ENCODE results near the gene NPM1.
"Not testable (repeated sequence)": the region's sequence is repeated elsewhere in the genome, so short reads cannot be mapped to it uniquely, and the experiment has no call there.

The NPM1 gene

GRCh38 chr5:171401167-171401947 lies 13.7 kb downstream of the NPM1 start:
- POLR2A ChIA-PET = interaction anchor here (1.9 kb wide), 1 partner anchor 14 kb away, joined by 9 read pairs; the partner anchor contains the start of gene NPM1
- CTCF ChIA-PET = no interaction called here
- TF ChIP-seq L3MBTL2 (conservative IDR thresholded peaks at IDR 0.05) = no peak
- no peak for TF ChIP-seq PKNOX1 (IDR thresholded peaks at IDR 0.05)
- no peak for TF ChIP-seq SP1 (IDR thresholded peaks at IDR 0.05)
- no peak for TF ChIP-seq BHLHE40 (IDR thresholded peaks at IDR 0.05; ENCODE audit: borderline replicate concordance)
- TF ChIP-seq LEF1 (IDR thresholded peaks at IDR 0.05; ENCODE audit: borderline replicate concordance) = no peak
- DNase-seq (ENCODE audit: extremely low spot score) = no peak

GRCh38 chr5:171402751-171403150 lies 15.1 kb downstream of the NPM1 start:
- DNase-seq (ENCODE audit: extremely low spot score); POLR2A ChIA-PET; CTCF ChIA-PET: not testable (repeated sequence)

- ChIA-PET POLR2A (interaction anchor here (1.1 kb wide), 1 partner anchor 17 kb away, joined by 4 read pairs; no protein-coding TSS in a partner anchor), CTCF (interaction anchor here (0.6 to 1.2 kb wide), 2 partner anchors 13 to 130 kb away, joined by 3 to 7 read pairs; no protein-coding TSS in a partner anchor)
- no peak for TF ChIP-seq NFRKB (IDR thresholded peaks at IDR 0.05)
- TF ChIP-seq ARNT (IDR thresholded peaks at IDR 0.05) = no peak
- TF ChIP-seq SP1 (IDR thresholded peaks at IDR 0.05) = no peak
- TF ChIP-seq FOXM1 (IDR thresholded peaks at IDR 0.05; ENCODE audit: borderline replicate concordance) = no peak
- no peak for TF ChIP-seq TARDBP (IDR thresholded peaks at IDR 0.05)
- no peak for TF ChIP-seq CTBP1 (IDR thresholded peaks at IDR 0.05; ENCODE audit: borderline replicate concordance)
- peak; percentile 23 for DNase-seq (ENCODE audit: extremely low spot score)
These were observed 18.0 kb downstream of the NPM1 start for GRCh38 chr5:171405615-171406014.

- no peak for DNase-seq (ENCODE audit: extremely low spot score)
- no peak for TF ChIP-seq FOXK2 (IDR thresholded peaks at IDR 0.05)
- no peak for TF ChIP-seq BHLHE40 (IDR thresholded peaks at IDR 0.05; ENCODE audit: borderline replicate concordance)
- no peak for TF ChIP-seq NFRKB (IDR thresholded peaks at IDR 0.05)
- no peak for TF ChIP-seq CTBP1 (IDR thresholded peaks at IDR 0.05; ENCODE audit: borderline replicate concordance)
- TF ChIP-seq ELF4 (IDR thresholded peaks at IDR 0.05) = no peak
- ChIA-PET CTCF (no interaction called here), POLR2A (no interaction called here)
These were observed 19.6 kb downstream of the NPM1 start for GRCh38 chr5:171407234-171407633.

- ChIA-PET POLR2A (interaction anchor here (1.0 kb wide), 1 partner anchor 43 kb away, joined by 4 read pairs; no protein-coding TSS in a partner anchor), CTCF (interaction anchor here (1.2 kb wide), 1 partner anchor 10 kb away, joined by 3 read pairs; the partner anchor contains the start of gene FGF18)
- DNase-seq (ENCODE audit: extremely low spot score) = no peak
- no peak for TF ChIP-seq TARDBP (IDR thresholded peaks at IDR 0.05)
- TF ChIP-seq FOXM1 (IDR thresholded peaks at IDR 0.05; ENCODE audit: borderline replicate concordance) = no peak
- TF ChIP-seq PKNOX1 (IDR thresholded peaks at IDR 0.05) = no peak
- no peak for TF ChIP-seq ARNT (IDR thresholded peaks at IDR 0.05)
- TF ChIP-seq FOXA1 (IDR thresholded peaks at IDR 0.05) = no peak
- TF ChIP-seq SP1 (IDR thresholded peaks at IDR 0.05) = no peak
- no peak for TF ChIP-seq SUZ12 (IDR thresholded peaks at IDR 0.05)
- TF ChIP-seq LEF1 (IDR thresholded peaks at IDR 0.05; ENCODE audit: borderline replicate concordance) = no peak
- TF ChIP-seq FOXK2 (IDR thresholded peaks at IDR 0.05) = no peak
These were observed 21.8 kb downstream of the NPM1 start for GRCh38 chr5:171409164-171410136.

- ChIA-PET POLR2A (no interaction called here), CTCF (interaction anchor here (1.2 kb wide), 1 partner anchor 9 kb away, joined by 3 read pairs; the partner anchor contains the start of gene FGF18)
- DNase-seq (ENCODE audit: extremely low spot score) = no peak
These were observed 22.5 kb downstream of the NPM1 start for GRCh38 chr5:171410181-171410580.

GRCh38 chr5:171412186-171412585 lies 24.5 kb downstream of the NPM1 start:
- ChIA-PET POLR2A (no interaction called here), CTCF (interaction anchor here (1.3 kb wide), 1 partner anchor 47 kb away, joined by 4 read pairs; no protein-coding TSS in a partner anchor)
- DNase-seq (ENCODE audit: extremely low spot score) = no peak
- TF ChIP-seq HDGF (IDR thresholded peaks at IDR 0.05; ENCODE audit: borderline replicate concordance) (no peak), SUZ12 (IDR thresholded peaks at IDR 0.05) (no peak), FOXA1 (IDR thresholded peaks at IDR 0.05) (no peak), ZNF384 (IDR thresholded peaks at IDR 0.05) (no peak), BHLHE40 (IDR thresholded peaks at IDR 0.05; ENCODE audit: borderline replicate concordance) (no peak), TARDBP (IDR thresholded peaks at IDR 0.05) (no peak), L3MBTL2 (conservative IDR thresholded peaks at IDR 0.05) (no peak)

More at GRCh38 chr5:171410181-171410580, 22.5 kb downstream of the NPM1 start:
- TF ChIP-seq L3MBTL2 (conservative IDR thresholded peaks at IDR 0.05) (no peak), CTBP1 (IDR thresholded peaks at IDR 0.05; ENCODE audit: borderline replicate concordance) (no peak)
